GM13976 (cell line): ENCODE results near the gene ERICH6.

Experiments
- DNase-seq: peaks from one replicate; pipeline ENCODE4 v3.0.0; 2012; ENCODE audit warnings: low spot score
- in situ Hi-C: fragments of 300-500 bp; cut with MboI; formaldehyde crosslinking; loops from one replicate; pipeline ENCODE4 v1.12.0; 2022; ENCODE audit warnings: low sequenced_read_pairs, mixed read lengths, inconsistent platforms; ENCODE audit not compliant: unreplicated experiment
- TF ChIP-seq, protein P1 (sequence below): IDR thresholded peaks from 2 replicates; pipeline ENCODE4 v1.5.1; 2012; ENCODE audit warnings: borderline replicate concordance, mild to moderate bottlenecking; ENCODE audit not compliant: insufficient read depth; ENCODE audit errors: extremely low read depth, missing control alignments, control extremely low read depth

Gene ERICH6

DNA sequence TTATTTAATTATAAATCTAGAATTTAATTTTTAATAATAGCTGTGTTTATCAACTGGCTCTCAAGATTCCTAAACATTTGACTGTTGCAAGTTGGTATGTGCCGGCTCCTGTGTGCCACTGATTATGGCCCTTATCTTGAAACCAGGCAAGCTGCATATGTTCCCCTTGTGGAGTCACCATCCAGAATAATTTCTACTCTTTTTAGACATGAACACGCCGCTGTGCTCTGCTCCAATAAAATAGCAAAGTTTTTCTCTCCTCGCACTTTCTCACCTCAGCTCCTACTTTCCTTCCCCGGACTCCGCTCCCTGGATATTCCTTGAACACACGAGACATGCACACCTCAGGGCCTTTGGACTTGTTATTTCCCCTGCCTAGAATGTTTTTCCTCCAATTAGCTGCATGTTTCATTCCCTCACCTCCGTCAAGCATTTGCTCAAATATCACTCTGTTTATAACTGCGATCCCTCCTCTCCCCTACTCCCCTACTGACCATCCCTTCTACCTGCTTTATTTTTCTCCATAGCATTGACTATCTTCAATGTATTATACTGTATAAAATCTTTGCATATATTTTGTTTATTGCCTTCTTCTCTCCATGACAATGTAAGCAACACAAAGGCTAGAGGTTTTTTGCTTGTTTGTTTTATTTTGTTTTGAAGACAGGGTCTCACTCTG is 26.1 kb upstream of the ERICH6 start:
- TF ChIP-seq, protein P1, sequence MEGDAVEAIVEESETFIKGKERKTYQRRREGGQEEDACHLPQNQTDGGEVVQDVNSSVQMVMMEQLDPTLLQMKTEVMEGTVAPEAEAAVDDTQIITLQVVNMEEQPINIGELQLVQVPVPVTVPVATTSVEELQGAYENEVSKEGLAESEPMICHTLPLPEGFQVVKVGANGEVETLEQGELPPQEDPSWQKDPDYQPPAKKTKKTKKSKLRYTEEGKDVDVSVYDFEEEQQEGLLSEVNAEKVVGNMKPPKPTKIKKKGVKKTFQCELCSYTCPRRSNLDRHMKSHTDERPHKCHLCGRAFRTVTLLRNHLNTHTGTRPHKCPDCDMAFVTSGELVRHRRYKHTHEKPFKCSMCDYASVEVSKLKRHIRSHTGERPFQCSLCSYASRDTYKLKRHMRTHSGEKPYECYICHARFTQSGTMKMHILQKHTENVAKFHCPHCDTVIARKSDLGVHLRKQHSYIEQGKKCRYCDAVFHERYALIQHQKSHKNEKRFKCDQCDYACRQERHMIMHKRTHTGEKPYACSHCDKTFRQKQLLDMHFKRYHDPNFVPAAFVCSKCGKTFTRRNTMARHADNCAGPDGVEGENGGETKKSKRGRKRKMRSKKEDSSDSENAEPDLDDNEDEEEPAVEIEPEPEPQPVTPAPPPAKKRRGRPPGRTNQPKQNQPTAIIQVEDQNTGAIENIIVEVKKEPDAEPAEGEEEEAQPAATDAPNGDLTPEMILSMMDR, result no peak
- DNase-seq, result no peak
- in situ Hi-C loops, result loop anchor here (10.0 kb wide), 1 partner anchor 135 kb away; no protein-coding TSS in a partner anchor

DNA sequence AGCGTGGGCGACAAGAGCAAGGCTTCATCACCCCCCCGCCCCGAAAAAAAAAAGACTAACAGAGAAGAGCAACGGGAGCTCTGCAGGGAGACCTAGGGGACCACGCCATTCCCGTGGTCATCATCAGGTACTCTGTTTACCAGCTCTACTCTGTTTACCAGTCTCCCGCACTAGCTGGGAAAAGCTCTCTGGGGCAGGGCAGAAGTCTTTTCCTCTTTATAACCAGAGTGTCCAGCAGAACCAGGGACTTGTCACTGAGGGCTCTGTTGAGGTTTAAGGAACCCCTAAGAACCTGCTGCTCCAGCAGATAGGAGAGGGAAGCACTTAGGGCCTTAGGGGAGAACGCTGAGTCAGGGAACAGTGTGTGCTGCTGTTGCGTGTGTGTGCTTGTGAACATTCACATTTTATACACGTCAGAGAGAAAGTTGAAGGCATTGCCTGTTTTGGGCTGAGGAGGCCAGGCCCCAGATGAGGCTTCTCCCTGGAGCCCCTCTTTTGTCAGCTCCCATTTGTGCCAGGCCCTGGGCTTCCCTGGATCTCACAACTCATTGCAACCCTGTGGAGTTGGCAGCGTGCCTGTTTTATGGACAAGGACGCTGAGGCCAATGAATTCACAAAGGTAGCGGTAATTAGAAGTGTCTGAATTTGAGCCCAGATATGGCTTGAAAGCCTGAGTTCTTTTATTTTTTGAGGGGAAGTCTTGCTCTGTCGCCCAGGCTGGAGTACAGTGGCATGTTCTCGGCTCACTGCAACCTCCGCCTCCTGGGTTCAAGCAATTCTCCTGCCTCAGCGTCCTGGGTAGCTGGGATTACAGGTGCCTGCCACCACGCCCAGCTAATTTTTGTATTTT is 24.2 kb upstream of the ERICH6 start:
- TF ChIP-seq, protein P1, result no peak
- in situ Hi-C loops, result loop anchor here (10.0 kb wide), 1 partner anchor 137 kb away; no protein-coding TSS in a partner anchor
- DNase-seq, result no peak

DNA sequence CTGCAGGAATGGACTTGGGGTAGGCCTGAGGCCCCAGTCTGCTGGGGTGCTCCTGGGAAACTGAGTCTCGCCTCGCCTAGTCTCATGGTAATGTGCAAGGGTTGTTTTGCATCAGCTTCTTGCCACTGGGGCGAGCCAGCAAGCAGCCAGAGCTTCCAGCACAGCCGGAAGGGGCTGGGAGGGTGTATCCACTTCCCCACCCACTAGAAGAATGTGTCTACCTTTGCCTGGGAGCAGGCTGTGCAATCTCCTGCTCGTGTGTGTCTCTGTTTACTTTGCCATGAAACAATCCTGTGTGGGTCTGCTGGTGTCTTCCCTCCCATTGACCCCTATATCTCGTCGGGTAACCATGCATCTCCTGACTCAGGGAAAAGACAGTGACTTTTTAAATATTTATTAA is 21.8 kb upstream of the ERICH6 start:
- in situ Hi-C loops, result loop anchor here (10.0 kb wide), 1 partner anchor 139 kb away; no protein-coding TSS in a partner anchor
- TF ChIP-seq, protein P1, result no peak
- DNase-seq, result no peak

DNA sequence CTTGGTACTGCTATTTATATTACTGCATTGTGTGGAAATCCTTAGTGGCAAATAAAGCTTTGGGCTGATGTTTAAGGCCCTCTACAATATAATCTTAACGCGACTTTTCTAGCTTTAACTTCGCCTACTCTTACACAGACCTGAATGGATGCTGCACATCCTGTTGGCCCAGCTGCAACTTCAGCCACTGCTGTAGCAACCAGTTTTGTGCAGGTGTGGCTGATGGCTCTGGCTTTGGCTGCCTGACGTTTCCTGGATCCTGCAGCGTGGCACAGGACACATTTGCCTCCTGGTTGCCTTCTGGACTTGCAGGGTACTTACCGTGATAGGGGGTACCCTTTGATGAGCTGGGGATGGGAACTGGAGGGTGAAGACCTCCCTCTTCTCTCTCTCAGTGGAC is 20.2 kb upstream of the ERICH6 start:
- in situ Hi-C loops, result loop anchor here (10.0 to 25.0 kb wide), 2 partner anchors 141 to 187 kb away; partner anchors contain the start of genes EIF2A and SERP1
- DNase-seq, result no peak
- TF ChIP-seq, protein P1, result no peak

DNA sequence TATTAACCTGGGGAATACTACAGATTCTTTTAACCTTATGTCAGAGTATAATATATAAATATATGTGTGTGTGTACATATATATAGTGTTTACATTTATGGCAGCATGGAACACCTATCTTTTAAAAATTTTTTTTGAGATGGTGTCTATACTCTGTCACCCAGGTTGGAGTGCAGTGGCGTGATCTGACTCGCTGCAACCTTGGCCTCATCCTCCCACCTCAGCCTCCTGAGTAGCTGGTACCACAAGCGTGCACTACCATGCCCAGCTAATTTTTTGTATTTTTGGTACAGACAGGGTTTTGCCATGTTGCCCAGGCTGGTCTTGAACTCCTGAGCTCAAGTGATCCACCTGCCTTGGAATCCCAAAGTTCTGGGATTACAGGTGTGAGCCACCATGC is 18.5 kb upstream of the ERICH6 start:
- DNase-seq, result no peak
- TF ChIP-seq, protein P1, result no peak
- in situ Hi-C loops, result loop anchor here (10.0 to 25.0 kb wide), 2 partner anchors 143 to 185 kb away; partner anchors contain the start of genes EIF2A and SERP1

DNA sequence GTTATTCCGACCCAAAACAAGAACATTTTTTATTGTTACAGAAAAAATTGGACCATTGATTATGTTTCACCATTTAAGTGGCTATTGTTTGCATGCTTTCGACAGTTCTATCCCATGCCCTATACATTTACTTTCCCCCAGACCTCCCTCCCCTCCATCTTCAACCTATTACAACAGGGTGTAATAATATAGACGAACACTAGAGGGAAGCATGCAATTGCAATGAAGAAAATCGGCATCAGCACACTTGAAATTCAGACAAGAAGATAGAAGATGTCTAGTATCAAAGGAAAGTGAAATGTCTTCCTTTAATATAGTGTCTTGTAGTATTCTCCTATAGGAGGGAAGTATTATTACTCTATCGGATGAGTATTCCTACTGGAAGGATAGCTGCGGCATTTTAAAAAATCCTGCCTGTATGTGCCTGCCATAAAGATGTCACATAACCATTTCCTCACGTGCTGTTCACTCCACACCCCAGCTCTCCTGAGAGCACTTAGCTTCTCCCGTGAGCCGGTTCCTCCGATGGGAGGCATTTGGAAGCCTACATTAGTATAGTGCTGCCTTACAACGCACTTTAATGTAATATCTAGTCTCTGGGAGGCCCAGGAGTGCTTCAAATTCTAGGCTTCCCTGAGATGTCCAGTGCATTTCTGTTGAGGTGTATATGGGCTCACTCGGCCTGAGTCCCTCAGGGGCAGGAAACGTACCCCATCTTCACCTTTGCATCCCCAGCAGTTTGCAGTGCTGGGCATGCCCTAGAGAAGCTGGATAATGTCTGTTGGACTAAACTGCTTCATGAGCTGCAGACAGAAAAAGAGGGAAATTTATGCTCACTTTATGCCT is 17.8 kb upstream of the ERICH6 start:
- TF ChIP-seq, protein P1, result peak; percentile 56
- DNase-seq, result peak; percentile 71
- in situ Hi-C loops, result loop anchor here (10.0 to 25.0 kb wide), 2 partner anchors 143 to 184 kb away; partner anchors contain the start of genes EIF2A and SERP1
